ENCODE measurements around the gene FBXW2. TPM values are rescaled to one million over a fixed set of nuclear protein-coding genes. Genes with fewer than 3 reads are reported as not detected.

Gene FBXW2, protein sequence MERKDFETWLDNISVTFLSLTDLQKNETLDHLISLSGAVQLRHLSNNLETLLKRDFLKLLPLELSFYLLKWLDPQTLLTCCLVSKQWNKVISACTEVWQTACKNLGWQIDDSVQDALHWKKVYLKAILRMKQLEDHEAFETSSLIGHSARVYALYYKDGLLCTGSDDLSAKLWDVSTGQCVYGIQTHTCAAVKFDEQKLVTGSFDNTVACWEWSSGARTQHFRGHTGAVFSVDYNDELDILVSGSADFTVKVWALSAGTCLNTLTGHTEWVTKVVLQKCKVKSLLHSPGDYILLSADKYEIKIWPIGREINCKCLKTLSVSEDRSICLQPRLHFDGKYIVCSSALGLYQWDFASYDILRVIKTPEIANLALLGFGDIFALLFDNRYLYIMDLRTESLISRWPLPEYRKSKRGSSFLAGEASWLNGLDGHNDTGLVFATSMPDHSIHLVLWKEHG
- total RNA-seq: 10 to 100 TPM; 16.6 to 19.1 TPM

DNA sequence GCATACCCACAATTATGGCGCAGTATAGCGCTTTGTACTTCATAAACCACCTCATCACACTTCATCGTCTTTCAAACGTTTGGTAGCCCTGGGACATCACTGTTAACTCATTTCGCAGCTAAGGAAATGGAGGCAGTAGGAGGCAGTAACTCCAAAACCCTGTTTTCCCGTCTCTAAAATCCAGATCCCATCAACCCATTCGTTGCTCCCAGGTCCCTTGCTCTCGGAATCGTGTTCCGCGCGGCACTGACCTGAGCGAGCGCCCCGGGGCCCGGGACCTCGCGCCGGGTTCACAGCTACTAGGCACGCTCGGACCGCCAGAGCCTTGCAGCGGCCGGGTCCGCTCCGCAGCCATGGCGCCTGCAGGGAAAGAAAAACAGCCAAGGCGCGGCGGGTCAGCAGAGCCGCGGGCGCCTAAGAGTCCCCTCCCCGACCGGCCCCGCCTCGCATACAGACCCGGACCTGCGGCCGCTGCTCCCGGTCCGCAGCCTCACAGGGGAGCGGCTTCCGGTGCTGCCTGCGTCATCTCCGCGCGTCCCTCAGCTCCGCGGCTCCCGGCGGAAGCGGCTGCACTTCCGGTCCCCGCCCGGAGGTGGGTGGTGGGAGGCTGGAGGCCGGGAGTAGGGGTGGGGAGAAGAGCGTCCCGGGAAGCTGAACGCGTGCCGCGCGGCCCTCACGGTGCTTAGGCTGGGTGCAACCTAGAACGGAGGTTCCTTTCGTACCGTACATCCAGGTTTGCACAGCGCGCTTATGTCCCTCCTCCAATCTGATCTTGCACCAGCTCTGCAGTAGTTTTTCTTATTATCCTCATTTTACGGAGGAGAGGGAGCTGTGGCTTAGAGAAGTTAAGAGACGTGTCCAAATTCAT lies at the start of gene FBXW2:
TSS of gene FBXW2 (minus strand) at position 519 of the 868 bp plus-strand sequence. CDS start 5,158 bp downstream, outside the sequence.
- intact Hi-C loops (cut with DNase I): no loop called here
- peak within 1 kb of the TSS; percentile 70 to 94 (median 86) for H3K27ac ChIP-seq
- ATAC-seq (peak; percentile 99), DNase-seq (peak; percentile 89 to 93 (median 91))
- peaks cover 33% of the 10 kb centered on the region for H3K4me1 ChIP-seq
- 0% methylated on average over 26 to 70 of the region's 72 CpGs for WGBS, 2 donors
- H3K4me3 ChIP-seq: peak within 1 kb of the TSS; percentile 57 to 85
- H3K27me3 ChIP-seq: no peaks in the 10 kb centered on the region
- H3K36me3 ChIP-seq (replicated peaks in 1 of 2; ENCODE audit: insufficient read depth in 1 of 2, low read depth in 2 of 2): no peaks in the 10 kb centered on the region
- TF ChIP-seq, protein P1, sequence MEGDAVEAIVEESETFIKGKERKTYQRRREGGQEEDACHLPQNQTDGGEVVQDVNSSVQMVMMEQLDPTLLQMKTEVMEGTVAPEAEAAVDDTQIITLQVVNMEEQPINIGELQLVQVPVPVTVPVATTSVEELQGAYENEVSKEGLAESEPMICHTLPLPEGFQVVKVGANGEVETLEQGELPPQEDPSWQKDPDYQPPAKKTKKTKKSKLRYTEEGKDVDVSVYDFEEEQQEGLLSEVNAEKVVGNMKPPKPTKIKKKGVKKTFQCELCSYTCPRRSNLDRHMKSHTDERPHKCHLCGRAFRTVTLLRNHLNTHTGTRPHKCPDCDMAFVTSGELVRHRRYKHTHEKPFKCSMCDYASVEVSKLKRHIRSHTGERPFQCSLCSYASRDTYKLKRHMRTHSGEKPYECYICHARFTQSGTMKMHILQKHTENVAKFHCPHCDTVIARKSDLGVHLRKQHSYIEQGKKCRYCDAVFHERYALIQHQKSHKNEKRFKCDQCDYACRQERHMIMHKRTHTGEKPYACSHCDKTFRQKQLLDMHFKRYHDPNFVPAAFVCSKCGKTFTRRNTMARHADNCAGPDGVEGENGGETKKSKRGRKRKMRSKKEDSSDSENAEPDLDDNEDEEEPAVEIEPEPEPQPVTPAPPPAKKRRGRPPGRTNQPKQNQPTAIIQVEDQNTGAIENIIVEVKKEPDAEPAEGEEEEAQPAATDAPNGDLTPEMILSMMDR (IDR thresholded peaks at IDR 0.05): peak in 3 of 7 experiments; percentile 6 to 20 (median 12)
- peak; percentile 79 to 95 (median 95) for TF ChIP-seq POLR2A (IDR thresholded peaks at IDR 0.05)
- no peaks in the 10 kb centered on the region for H3K9me3 ChIP-seq

DNA sequence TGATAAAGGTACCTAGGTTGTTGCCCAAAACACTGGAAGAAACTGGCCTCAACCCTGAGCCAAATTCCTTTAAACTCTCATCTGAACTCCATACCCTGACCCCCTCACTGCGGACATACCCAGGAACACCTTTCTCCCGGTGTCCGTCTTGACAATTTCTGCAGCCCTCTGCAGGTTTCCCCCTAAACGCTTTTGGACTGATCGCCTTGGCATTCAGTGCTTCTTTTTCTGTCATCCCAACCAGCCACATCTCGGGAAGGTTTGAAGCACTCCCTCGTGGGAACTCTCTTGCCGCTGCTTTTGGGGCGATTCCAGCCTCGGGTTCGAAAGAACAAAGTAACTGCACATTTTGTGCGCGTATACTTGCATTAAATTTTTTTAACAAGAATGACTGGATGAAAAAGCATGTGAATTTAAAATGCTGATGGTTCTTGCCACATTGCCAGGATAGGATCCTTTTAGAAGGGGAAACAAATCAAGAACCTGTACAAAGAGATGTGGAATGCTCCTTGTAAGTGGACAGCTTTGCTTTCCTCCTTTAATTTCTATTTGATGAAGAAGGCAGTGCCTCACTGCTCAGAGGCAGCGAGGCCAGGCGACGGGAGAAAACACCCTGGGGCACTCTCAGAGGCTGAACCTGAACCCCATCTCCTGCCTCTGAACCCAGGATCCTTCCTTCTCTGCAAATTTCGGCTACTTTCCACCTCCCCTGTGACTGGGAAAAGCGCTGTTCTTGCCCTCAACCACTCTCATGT lies 48.9 kb upstream of the FBXW2 start:
- H3K27ac ChIP-seq: peak overlapping the region; percentile 92 to 95 (median 94)
- no peaks in the 10 kb centered on the region for H3K9me3 ChIP-seq
- WGBS, 2 donors: 33 to 35% methylated on average over 18 of the region's 18 CpGs
- no peaks in the 10 kb centered on the region for H3K36me3 ChIP-seq (replicated peaks in 1 of 2; ENCODE audit: insufficient read depth in 1 of 2, low read depth in 2 of 2)
- DNase-seq: no peak
- intact Hi-C loops (cut with DNase I): no loop called here
- H3K27me3 ChIP-seq: no peaks in the 10 kb centered on the region
- peaks cover 43% of the 10 kb centered on the region for H3K4me1 ChIP-seq
- ATAC-seq: peak; percentile 1
- H3K4me3 ChIP-seq: peak overlapping the region; percentile 55 to 84
- TF ChIP-seq POLR2A (IDR thresholded peaks at IDR 0.05): no peak
- TF ChIP-seq, protein P1 (IDR thresholded peaks at IDR 0.05): no peak

DNA sequence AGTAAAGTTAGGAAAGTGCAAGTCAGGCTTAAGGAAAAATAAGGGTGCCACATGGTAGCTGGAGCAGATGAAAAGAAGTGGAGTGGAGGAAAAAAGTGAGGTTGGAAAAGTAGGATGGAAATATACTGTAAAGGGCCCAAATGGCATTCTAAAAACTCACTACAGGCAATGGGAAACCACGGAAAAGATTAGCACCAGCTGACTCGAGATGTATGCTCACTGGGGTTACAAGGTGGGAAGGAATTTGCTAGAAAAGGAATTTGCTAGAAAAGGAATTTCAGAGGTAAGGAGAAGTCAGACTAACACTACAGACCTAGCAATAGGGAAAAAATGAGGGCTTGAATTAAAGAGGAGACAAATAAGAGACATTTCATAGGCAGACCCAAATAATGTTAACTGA lies 45.9 kb upstream of the FBXW2 start:
- peaks cover 15% of the 10 kb centered on the region for H3K4me1 ChIP-seq
- WGBS, 2 donors: 73 to 76% methylated on average over 2 of the region's 2 CpGs
- intact Hi-C loops (cut with DNase I): no loop called here
- no peak overlapping the region for H3K4me3 ChIP-seq
- H3K9me3 ChIP-seq: no peaks in the 10 kb centered on the region
- no peaks in the 10 kb centered on the region for H3K27me3 ChIP-seq
- no peak for TF ChIP-seq POLR2A (IDR thresholded peaks at IDR 0.05)
- TF ChIP-seq, protein P1 (IDR thresholded peaks at IDR 0.05): no peak
- DNase-seq (no peak), ATAC-seq (no peak)
- H3K27ac ChIP-seq: no peak overlapping the region
- H3K36me3 ChIP-seq (replicated peaks in 1 of 2; ENCODE audit: insufficient read depth in 1 of 2, low read depth in 2 of 2): no peaks in the 10 kb centered on the region

DNA sequence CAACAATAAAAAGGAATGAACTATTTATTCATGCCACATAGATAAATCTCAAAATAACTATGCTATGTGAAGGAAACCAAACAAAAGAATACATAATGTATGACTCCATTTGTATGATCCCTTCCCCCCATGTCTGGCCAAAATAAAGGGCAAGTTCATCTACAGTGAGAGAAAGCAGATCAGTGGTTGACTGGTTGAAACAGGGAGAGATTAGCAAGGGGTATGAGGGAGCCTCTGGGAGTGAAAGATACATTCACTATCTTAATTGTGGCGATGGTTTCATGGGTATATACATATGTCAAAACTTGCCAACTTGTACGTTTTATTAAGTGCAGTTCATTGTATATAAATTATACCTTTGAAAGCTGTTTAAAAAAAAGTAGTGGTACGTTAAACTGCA lies 44.7 kb upstream of the FBXW2 start:
- Histone ChIP-seq H3K4me3 (no peak overlapping the region), H3K36me3 (replicated peaks in 1 of 2; ENCODE audit: insufficient read depth in 1 of 2, low read depth in 2 of 2) (no peaks in the 10 kb centered on the region), H3K27ac (no peak overlapping the region), H3K4me1 (peaks cover 8% of the 10 kb centered on the region), H3K27me3 (no peaks in the 10 kb centered on the region), H3K9me3 (no peaks in the 10 kb centered on the region)
- no peak for DNase-seq
- intact Hi-C loops (cut with DNase I): no loop called here
- WGBS, 2 donors: 86 to 91% methylated on average over 3 of the region's 3 CpGs
- TF ChIP-seq, protein P1 (IDR thresholded peaks at IDR 0.05): no peak
- TF ChIP-seq POLR2A (IDR thresholded peaks at IDR 0.05): no peak
- ATAC-seq: no peak
